Activated T-cell treated with anti-CD3 and anti-CD28 coated beads for 48 hours (primary cell): ENCODE measurements around the gene TEX29.

Experiments
- DNase-seq: peaks from one replicate; pipeline ENCODE4 v3.0.0-alpha.2; 2020; ENCODE audit warnings: low read depth

Gene TEX29

DNA sequence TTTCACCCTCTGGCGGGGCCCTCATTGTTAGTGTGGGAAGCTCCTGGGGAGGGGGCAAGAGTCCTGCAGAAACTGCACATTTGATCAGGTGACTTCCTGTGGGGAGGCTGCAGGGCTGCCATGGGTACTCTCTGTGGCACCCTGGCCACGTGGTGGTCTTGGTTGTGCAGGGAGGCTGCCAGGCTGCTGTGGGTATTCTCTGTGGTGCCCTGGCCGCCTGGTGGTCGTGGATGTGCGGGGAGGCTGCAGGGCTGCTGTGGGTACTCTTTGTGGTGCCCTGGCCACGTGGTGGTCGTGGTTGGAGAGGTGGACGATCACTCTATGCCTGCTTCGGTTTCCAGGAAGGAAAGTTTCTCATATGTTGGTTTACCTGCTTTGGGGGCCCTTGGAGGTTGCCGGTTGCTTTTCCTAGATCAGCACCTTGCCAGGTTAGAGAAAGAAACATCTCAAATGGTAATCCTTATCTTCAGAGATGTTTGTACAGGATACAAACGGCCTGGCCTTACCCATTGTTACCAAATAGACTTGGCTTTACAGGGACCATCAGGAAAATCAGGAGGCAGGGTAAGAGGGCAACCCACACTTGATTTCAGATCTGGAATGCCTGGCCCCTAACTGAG, 22.9 kb downstream of the TEX29 start:
- DNase-seq: no peak

- no peak for DNase-seq
These were observed 24.2 kb downstream of the TEX29 start for GRCh38 chr13:111344471-111345191.

GRCh38 chr13:111345682-111346081, 25.2 kb downstream of the TEX29 start:
- no peak for DNase-seq

- DNase-seq: no peak
These were observed 25.7 kb downstream of the TEX29 start for GRCh38 chr13:111346101-111346680.

DNA sequence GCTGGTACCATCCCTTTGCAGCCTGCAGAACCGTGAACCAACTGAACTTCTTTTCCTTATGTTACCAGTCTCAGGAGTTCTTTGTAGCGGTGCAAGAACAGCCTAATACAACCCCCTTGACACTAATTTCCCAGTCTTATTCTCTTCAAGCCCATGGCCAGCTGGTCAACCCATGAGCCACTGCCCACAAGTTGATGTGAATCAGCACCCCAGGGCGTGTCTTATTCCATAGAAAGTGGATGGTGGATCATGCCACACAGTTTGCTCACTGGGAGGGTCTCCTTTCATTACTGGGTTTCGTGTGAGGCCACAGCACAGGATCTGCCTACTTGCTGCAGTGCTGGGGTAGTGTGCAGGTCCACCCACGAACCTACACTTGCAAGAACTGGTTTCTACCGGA, 27.0 kb downstream of the TEX29 start:
- DNase-seq: no peak

DNA sequence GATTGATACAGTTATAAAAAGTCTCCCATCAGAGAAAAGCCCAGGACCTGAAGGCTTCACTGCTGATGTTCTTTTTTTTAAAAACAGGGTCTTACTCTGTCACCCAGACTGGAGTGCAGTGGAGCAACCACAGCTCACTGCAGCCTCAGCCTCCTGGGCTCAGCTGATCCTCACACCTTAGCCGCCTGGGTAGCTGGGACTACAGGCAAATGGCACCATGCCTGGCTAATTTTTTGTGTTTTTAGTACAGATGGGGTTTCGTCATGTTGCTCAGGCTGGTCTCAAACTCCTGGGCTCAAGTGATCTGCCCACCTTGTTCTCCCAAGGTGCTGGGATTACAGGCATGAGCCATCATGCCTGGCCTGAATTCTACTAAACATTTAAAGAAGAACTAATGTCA, 33.1 kb downstream of the TEX29 start:
- DNase-seq: no peak

- no peak for DNase-seq
These were observed 34.3 kb downstream of the TEX29 start for GRCh38 chr13:111354789-111355188.

GRCh38 chr13:111356795-111357194, 36.4 kb downstream of the TEX29 start:
- no peak for DNase-seq

- no peak for DNase-seq
These were observed 38.9 kb downstream of the TEX29 start for GRCh38 chr13:111359237-111359915.

- no peak for DNase-seq
These were observed 39.5 kb downstream of the TEX29 start for GRCh38 chr13:111359930-111360329.

DNA sequence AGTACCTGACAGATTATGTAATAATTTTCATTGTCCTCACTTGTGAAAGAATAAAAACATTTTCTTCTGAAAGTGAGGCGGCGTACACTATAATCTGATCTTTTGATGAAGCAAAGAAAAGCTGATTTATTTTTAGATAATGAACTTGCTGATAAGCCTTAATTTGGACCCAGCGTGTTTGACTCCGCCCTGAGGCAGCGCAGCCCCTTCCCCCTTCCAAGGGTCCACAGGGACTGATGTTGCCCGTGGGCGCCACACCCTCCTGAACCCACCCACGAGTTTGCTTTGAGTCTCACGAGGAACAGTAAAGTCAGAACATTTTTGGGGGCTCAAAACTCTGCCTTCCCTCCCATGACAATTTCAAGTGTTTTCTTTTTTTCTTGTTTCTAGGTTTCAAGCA, 40.0 kb downstream of the TEX29 start:
- no peak for DNase-seq

DNA sequence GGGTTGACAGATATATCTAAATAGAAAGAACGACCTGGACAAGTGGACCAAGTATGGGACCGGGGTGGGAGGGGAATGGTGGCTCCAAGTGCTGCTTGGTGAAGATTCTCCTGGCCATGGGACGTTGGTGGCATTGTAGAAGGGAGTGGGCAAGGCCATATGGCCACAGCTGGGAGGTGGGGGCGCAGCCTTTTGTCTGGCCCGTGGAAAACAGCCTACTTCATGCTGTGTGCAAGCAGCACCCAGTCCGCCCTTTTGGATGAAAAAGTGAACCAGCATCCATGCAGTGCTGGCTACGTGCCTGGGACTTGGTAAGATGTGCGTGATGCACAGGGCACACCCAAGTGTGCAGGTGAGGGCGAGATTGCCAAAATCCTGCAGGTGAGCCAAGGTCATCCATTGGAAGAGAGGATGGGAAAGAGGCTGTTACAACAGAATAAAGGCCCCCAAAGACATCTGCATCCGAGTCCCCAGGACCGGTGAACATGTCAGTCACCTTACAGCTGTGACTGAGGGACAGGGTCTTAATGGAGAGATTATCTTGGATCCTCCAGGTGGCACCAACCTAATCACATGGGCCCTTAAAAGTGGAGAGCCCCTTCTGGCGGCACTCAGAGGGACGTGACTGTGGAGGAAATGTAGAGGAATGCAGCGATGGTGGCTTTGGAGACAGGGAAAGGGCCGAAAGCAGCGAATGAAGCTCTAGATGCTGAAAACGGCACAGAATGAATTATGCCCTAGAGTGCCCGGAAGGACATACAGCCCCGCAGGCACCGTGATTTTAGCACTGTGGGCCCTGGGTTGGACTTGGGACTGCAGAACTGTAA, 40.8 kb downstream of the TEX29 start:
- DNase-seq: no peak

- no peak for DNase-seq
These were observed 41.6 kb downstream of the TEX29 start for GRCh38 chr13:111361873-111362648.

GRCh38 chr13:111363121-111363520, 42.7 kb downstream of the TEX29 start:
- no peak for DNase-seq

DNA sequence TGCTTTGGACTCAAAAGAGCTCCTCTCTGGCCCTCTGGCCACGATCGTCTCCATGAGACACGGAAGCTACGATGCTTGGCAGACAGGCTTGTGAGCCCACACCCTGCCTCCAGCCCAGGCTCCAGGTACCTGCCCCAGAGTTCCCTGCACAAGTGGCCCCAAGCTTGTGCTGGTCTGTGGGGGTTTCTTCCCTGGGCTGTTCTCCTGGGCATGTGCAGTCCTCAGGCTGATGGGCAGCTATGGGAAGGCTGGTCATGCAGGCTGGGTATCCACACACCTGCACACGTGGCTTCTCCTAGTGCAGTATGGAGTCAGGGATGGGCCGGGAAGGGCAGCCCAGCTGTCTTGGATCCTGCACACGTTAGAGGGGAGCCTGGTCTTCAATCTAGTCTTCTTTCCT, 43.1 kb downstream of the TEX29 start:
- no peak for DNase-seq

DNA sequence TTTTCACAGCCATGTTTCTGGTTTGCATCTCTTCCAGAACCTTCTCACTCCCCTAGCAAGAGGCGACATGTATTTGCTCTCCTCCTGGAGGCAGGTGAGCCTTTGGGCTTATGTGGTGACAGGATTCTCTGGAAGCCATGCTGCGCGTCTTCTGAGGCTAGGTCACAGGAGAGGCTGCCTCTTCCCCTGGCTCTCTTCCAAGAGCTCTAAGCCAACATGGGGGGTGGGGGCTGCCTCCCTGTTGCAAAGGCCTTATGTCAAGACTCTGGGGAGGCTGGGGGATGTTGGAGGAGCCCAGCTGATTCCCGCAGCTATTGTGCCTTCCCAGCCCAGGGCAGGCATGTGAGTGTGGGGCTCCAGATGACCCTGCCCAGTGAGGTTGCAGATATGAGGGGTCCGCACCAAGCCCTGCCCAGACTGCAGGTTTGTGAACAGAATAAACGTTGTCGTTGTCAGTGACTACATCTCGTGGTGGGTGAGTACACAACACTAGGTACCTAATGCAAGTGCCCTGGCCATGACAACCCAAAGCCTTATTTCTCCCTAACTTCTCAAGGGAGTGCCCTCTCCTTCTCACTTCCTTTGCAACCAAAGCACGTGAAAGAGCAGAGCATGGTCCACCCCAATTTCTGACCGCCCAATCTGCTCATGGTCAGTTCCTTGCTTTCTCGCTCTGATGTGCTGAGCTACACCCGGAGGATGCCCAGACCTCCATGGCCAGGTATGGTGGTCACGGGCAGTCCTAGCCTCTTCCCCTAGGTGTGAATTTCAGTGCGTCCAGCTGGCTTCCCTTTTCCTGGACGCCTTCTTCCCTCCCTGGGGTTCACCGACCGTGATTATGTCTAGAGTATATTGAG, 44.9 kb downstream of the TEX29 start:
- no peak for DNase-seq

DNA sequence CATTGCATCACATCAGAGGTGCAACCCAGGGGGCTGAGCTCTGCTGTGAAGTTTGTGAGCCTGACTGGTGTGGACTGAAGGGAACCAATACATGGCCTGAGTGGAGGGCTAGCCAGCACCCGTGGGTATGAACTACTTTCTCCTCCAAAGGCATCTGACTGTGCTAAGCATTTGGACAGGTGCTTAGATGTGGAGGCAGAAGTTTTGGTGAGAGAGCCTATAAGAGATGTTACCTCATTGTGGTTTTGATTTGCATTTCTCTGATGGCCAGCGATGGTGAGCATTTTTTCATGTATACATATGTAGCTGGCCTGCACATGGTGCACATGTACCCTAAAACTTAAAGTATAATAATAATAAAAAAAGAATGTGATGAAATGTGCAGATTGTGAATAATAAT, 46.9 kb downstream of the TEX29 start:
- DNase-seq: no peak

DNA sequence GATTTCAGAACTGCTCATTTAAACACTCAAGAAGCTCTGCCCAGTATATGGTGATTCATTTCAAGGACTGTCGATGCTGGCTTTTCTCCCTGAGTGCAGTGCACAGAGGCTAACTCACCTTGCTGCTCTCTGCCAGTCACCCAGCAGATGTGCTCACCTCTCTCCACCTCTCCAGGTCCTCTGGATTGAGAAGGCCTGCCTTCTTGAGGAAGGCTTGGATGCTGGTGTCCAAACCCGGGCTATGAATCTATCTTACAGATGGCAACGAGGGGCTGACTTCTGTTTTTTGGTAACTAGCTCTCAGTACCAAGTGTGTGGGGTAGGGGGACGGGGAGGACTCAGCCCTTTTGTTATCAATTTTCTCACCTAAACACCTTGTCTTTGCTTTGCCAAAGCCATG, 47.6 kb downstream of the TEX29 start:
- DNase-seq: no peak

- DNase-seq: no peak
These were observed 49.7 kb downstream of the TEX29 start for GRCh38 chr13:111370147-111370546.
